ENCODE data around the gene SPATA33. TPM values are rescaled to one million over a fixed set of nuclear protein-coding genes. Genes with fewer than 3 reads are reported as not detected.

Gene SPATA33
- total RNA-seq, 4 donors from 2014 or later = 2.6 to 12.2 (median 5.8) TPM; not detected in 1

GRCh38 chr16:89646906-89647305 lies 10.7 kb upstream of the SPATA33 start:
- no peaks in the 10 kb centered on the region for H3K36me3 ChIP-seq
- H3K4me1 ChIP-seq = no peaks in the 10 kb centered on the region

GRCh38 chr16:89651584-89651983 lies 6.1 kb upstream of the SPATA33 start:
- no peak for DNase-seq
- no peaks in the 10 kb centered on the region for H3K9me3 ChIP-seq
- H3K27me3 ChIP-seq = no peaks in the 10 kb centered on the region
- H3K4me3 ChIP-seq = no peak overlapping the region
- TF ChIP-seq CTCF (IDR thresholded peaks at IDR 0.05) (no peak), POLR2A (IDR thresholded peaks at IDR 0.05) (no peak)
- no peaks in the 10 kb centered on the region for H3K36me3 ChIP-seq
- peaks cover 0 to 5% of the 10 kb centered on the region in 2 donors for H3K4me1 ChIP-seq
- intact Hi-C loops (cut with DNase I; ENCODE audit: low total_unique reads) = no loop called here
- H3K27ac ChIP-seq = no peak overlapping the region

More at GRCh38 chr16:89646906-89647305, 10.7 kb upstream of the SPATA33 start:
- Histone ChIP-seq H3K9me3 (no peaks in the 10 kb centered on the region), H3K27me3 (no peaks in the 10 kb centered on the region), H3K27ac (no peak overlapping the region), H3K4me3 (no peak overlapping the region)
- DNase-seq = no peak
- intact Hi-C loops (cut with DNase I; ENCODE audit: low total_unique reads) = no loop called here
- TF ChIP-seq CTCF (IDR thresholded peaks at IDR 0.05) = no peak
- no peak for TF ChIP-seq POLR2A (IDR thresholded peaks at IDR 0.05)

- no peaks in the 10 kb centered on the region for H3K9me3 ChIP-seq
- TF ChIP-seq POLR2A (IDR thresholded peaks at IDR 0.05) (no peak), CTCF (IDR thresholded peaks at IDR 0.05) (no peak)
- peaks cover 0 to 7% of the 10 kb centered on the region in 2 donors for H3K4me1 ChIP-seq
- H3K4me3 ChIP-seq = no peak overlapping the region
- no peaks in the 10 kb centered on the region for H3K36me3 ChIP-seq
- no peak for DNase-seq
- intact Hi-C loops (cut with DNase I; ENCODE audit: low total_unique reads) = no loop called here
- H3K27ac ChIP-seq = no peak overlapping the region
- H3K27me3 ChIP-seq = no peaks in the 10 kb centered on the region
Measured at GRCh38 chr16:89653656-89654295, 3.9 kb upstream of the SPATA33 start.

GRCh38 chr16:89655062-89655643 lies 2.5 kb upstream of the SPATA33 start:
- Histone ChIP-seq H3K9me3 (no peaks in the 10 kb centered on the region), H3K36me3 (no peaks in the 10 kb centered on the region), H3K27ac (no peak overlapping the region), H3K4me3 (no peak overlapping the region), H3K27me3 (no peaks in the 10 kb centered on the region), H3K4me1 (peaks cover 0 to 7% of the 10 kb centered on the region in 2 donors)
- TF ChIP-seq POLR2A (IDR thresholded peaks at IDR 0.05) = no peak
- TF ChIP-seq CTCF (IDR thresholded peaks at IDR 0.05) = no peak
- intact Hi-C loops (cut with DNase I; ENCODE audit: low total_unique reads) = no loop called here
- no peak for DNase-seq

- TF ChIP-seq POLR2A (IDR thresholded peaks at IDR 0.05) = no peak
- no peak for TF ChIP-seq CTCF (IDR thresholded peaks at IDR 0.05)
- H3K4me1 ChIP-seq = peaks cover 0 to 7% of the 10 kb centered on the region in 2 donors
- DNase-seq = no peak
- H3K9me3 ChIP-seq = no peaks in the 10 kb centered on the region
- no peaks in the 10 kb centered on the region for H3K27me3 ChIP-seq
- H3K27ac ChIP-seq = peak overlapping the region in 1 of 2 donors; percentile 62
- no peaks in the 10 kb centered on the region for H3K36me3 ChIP-seq
- peak overlapping the region; percentile 64 to 84 for H3K4me3 ChIP-seq
- intact Hi-C loops (cut with DNase I; ENCODE audit: low total_unique reads) = no loop called here
Measured at GRCh38 chr16:89656435-89657121, 1.1 kb upstream of the SPATA33 start.

Data from uterus (tissue), 4 donors.